Liver (tissue), 9 donors: ENCODE results near the gene HEPACAM. TPM values are rescaled to one million over a fixed set of nuclear protein-coding genes. Genes with fewer than 3 reads are reported as not detected.

Source experiments
- DNase-seq: peaks from one replicate; pipeline ENCODE4 v3.0.0-alpha.2; 2017; ENCODE audit warnings: low spot score
- H3K27ac ChIP-seq, 2 donors: one replicate each; pipeline ENCODE4 v1.7.0; 2013; ENCODE audit warnings: inconsistent platforms in 2 of 2, low read length in 2 of 2, control low read depth in 1 of 2, low read depth in 1 of 2, mild to moderate bottlenecking in 1 of 2
- H3K27me3 ChIP-seq, 4 donors: one replicate each; pipeline versions ENCODE4 v1.6.1 to v1.7.0; 2013; ENCODE audit warnings: low read length in 3 of 4, inconsistent platforms in 1 of 4, mild to moderate bottlenecking in 1 of 4, moderate library complexity in 1 of 4; ENCODE audit not compliant: control insufficient read depth in 4 of 4, insufficient read depth in 4 of 4
- H3K36me3 ChIP-seq, 4 donors: one replicate each; pipeline versions ENCODE4 v1.6.1 to v1.7.0; 2013; ENCODE audit warnings: low read length in 3 of 4, mild to moderate bottlenecking in 3 of 4, low read depth in 1 of 4, moderate library complexity in 1 of 4; ENCODE audit not compliant: control insufficient read depth in 4 of 4, insufficient read depth in 3 of 4
- H3K4me1 ChIP-seq, 4 donors: one replicate each; pipeline versions ENCODE4 v1.6.1 to v1.7.0; 2013; ENCODE audit warnings: low read length in 3 of 4, mild to moderate bottlenecking in 3 of 4, moderate library complexity in 1 of 4; ENCODE audit not compliant: control insufficient read depth in 4 of 4, insufficient read depth in 4 of 4
- H3K4me3 ChIP-seq, 3 donors: one replicate each; pipeline versions ENCODE4 v1.6.1 to v1.7.0; 2013; ENCODE audit warnings: low read length in 3 of 3, control low read depth in 1 of 3, low read depth in 1 of 3, mild to moderate bottlenecking in 1 of 3
- H3K9ac ChIP-seq, 2 donors: one replicate each; pipeline ENCODE4 v1.7.0; 2013; ENCODE audit warnings: low read length in 2 of 2, mild to moderate bottlenecking in 2 of 2, moderate library complexity in 2 of 2, control low read depth in 1 of 2, low read depth in 1 of 2
- H3K9me3 ChIP-seq, 4 donors: one replicate each; pipeline versions ENCODE4 v1.6.1 to v1.7.0; 2013; ENCODE audit warnings: low read length in 3 of 4; ENCODE audit not compliant: control insufficient read depth in 4 of 4
- CTCF ChIP-seq: fragments of 150-350 bp; IDR thresholded peaks from 2 replicates; pipeline ENCODE4 v1.5.1; 2017; ENCODE audit warnings: improper control_type of control experiment, low read depth, low read length; ENCODE audit not compliant: missing input control
- EGR1 ChIP-seq, 2 donors: IDR thresholded peaks; 2 replicates each; pipeline ENCODE4 v1.6.1; 2016 to 2018; ENCODE audit warnings: antibody characterized with exemption in 2 of 2, low read depth in 2 of 2
- FOXA1 ChIP-seq: IDR thresholded peaks from 2 replicates; pipeline ENCODE4 v1.6.1; 2016; ENCODE audit warnings: antibody characterized with exemption
- FOXA2 ChIP-seq: IDR thresholded peaks from 2 replicates; pipeline ENCODE4 v1.6.1; 2016; ENCODE audit warnings: antibody characterized with exemption
- GABPA ChIP-seq, 2 donors: IDR thresholded peaks in 1 of 2; conservative IDR thresholded peaks in 1 of 2; 2 replicates each; pipeline ENCODE4 v1.6.1; 2016; ENCODE audit warnings: antibody characterized with exemption in 2 of 2, mild to moderate bottlenecking in 1 of 2, moderate library complexity in 1 of 2
- HNF4A ChIP-seq, 2 donors: conservative IDR thresholded peaks; 2 replicates each; pipeline ENCODE4 v1.6.1; 2016; ENCODE audit warnings: antibody characterized with exemption in 2 of 2, mild to moderate bottlenecking in 2 of 2
- HNF4G ChIP-seq: IDR thresholded peaks from 2 replicates; pipeline ENCODE4 v1.6.1; 2016; ENCODE audit warnings: antibody characterized with exemption
- RXRA ChIP-seq, 2 donors: IDR thresholded peaks; 2 replicates each; pipeline ENCODE4 v1.6.1; 2017 to 2018; ENCODE audit warnings: antibody characterized with exemption in 2 of 2, mild to moderate bottlenecking in 1 of 2
- SP1 ChIP-seq: IDR thresholded peaks from 2 replicates; pipeline ENCODE4 v1.6.1; 2018; ENCODE audit warnings: antibody characterized with exemption, mild to moderate bottlenecking
- TAF1 ChIP-seq: conservative IDR thresholded peaks from 2 replicates; pipeline ENCODE4 v1.6.1; 2016; ENCODE audit warnings: antibody characterized with exemption, mild to moderate bottlenecking
- YY1 ChIP-seq: IDR thresholded peaks from 2 replicates; pipeline ENCODE4 v1.6.1; 2016; ENCODE audit warnings: antibody characterized with exemption, mild to moderate bottlenecking
- WGBS: extraction: QIAGEN DNeasy Blood & Tissue Kit; methylation state at CpG from one replicate; pipeline ENCODE4 v1.1.7; 2013; 5-methylcytosine and 5-hydroxymethylcytosine counted together
- polyA plus RNA-seq, 2 donors: library from polyadenylated mRNA; stranded (reverse) in 1 of 2; unstranded in 1 of 2; fragments of 200-250 nt in 1 of 2; fragments of >200 nt in 1 of 2; fragmentation: Nextera tagmentation in 1 of 2; extraction: Ambion mirVana in 1 of 2; gene quantifications; one replicate each; pipeline versions ENCODE4 v1.2.1 to v1.2.3, GENCODE V29; 2013 to 2015
- total RNA-seq, 2 donors: library from RNA; depleted of rRNA; stranded (reverse); fragments of >200 nt; gene quantifications; one replicate each; pipeline ENCODE4 v1.2.3, GENCODE V29; 2014
- TF ChIP-seq, protein P1 (sequence below): IDR thresholded peaks from 2 replicates; pipeline ENCODE4 v1.6.1; 2016; ENCODE audit warnings: antibody characterized with exemption
- donor health status: healthy.
- donor health status: healthy.
- donor health status: healthy.
- donor health status: healthy.
- donor health status: healthy.

Gene HEPACAM
- total and polyA plus RNA-seq, 4 donors = 0.79 to 7.1 (median 3.3) TPM; not detected in 1

GRCh38 chr11:124877910-124878758 is 57.7 kb downstream of the HEPACAM start:
- 78% methylated on average over 17 of the region's 17 CpGs for WGBS
- Histone ChIP-seq H3K4me3 (no peak overlapping the region), H3K36me3 (no peaks in the 10 kb centered on the region), H3K9me3 (no peaks in the 10 kb centered on the region), H3K27ac (no peak overlapping the region), H3K9ac (no peak overlapping the region), H3K27me3 (no peaks in the 10 kb centered on the region), H3K4me1 (peaks cover 0 to 25% (median 17%) of the 10 kb centered on the region in 4 donors)
- TF ChIP-seq CTCF (no peak), GABPA (IDR thresholded peaks at IDR 0.05 in 1 of 2, conservative IDR thresholded peaks at IDR 0.05 in 1 of 2) (no peak), TAF1 (no peak), HNF4G (no peak), YY1 (no peak)
- TF ChIP-seq, protein P1, sequence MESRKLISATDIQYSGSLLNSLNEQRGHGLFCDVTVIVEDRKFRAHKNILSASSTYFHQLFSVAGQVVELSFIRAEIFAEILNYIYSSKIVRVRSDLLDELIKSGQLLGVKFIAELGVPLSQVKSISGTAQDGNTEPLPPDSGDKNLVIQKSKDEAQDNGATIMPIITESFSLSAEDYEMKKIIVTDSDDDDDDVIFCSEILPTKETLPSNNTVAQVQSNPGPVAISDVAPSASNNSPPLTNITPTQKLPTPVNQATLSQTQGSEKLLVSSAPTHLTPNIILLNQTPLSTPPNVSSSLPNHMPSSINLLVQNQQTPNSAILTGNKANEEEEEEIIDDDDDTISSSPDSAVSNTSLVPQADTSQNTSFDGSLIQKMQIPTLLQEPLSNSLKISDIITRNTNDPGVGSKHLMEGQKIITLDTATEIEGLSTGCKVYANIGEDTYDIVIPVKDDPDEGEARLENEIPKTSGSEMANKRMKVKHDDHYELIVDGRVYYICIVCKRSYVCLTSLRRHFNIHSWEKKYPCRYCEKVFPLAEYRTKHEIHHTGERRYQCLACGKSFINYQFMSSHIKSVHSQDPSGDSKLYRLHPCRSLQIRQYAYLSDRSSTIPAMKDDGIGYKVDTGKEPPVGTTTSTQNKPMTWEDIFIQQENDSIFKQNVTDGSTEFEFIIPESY = no peak
- no peak for DNase-seq

GRCh38 chr11:124877631-124877909 is 58.3 kb downstream of the HEPACAM start:
- no peak overlapping the region for H3K9ac ChIP-seq
- TF ChIP-seq, protein P1 = no peak
- TF ChIP-seq FOXA1 = no peak
- TF ChIP-seq FOXA2 = no peak
- TF ChIP-seq HNF4G = no peak
- no peak for TF ChIP-seq RXRA (IDR thresholded peaks at IDR 0.05)
- no peak for TF ChIP-seq SP1
- TF ChIP-seq EGR1 (IDR thresholded peaks at IDR 0.05; ENCODE audit: low read depth in 2 of 2) = no peak
- no peak for TF ChIP-seq TAF1
- no peak for TF ChIP-seq CTCF
- no peak for TF ChIP-seq HNF4A (conservative IDR thresholded peaks at IDR 0.05)
- no peaks in the 10 kb centered on the region for H3K36me3 ChIP-seq
- no peaks in the 10 kb centered on the region for H3K9me3 ChIP-seq
- DNase-seq = no peak
- peaks cover 0 to 19% (median 11%) of the 10 kb centered on the region in 4 donors for H3K4me1 ChIP-seq
- WGBS = 72% methylated on average over 10 of the region's 10 CpGs
- H3K27me3 ChIP-seq = peaks cover 0 to 2% (median 0%) of the 10 kb centered on the region in 4 donors
- no peak overlapping the region for H3K27ac ChIP-seq
- H3K4me3 ChIP-seq = no peak overlapping the region
